ENCODE measurements around the gene SOCS7. TPM values are rescaled to one million over a fixed set of nuclear protein-coding genes. Genes with fewer than 3 reads are reported as not detected.

Gene SOCS7
- total RNA-seq, 2 experiments from 2014 or later, result 21.8 to 25.3 TPM

DNA sequence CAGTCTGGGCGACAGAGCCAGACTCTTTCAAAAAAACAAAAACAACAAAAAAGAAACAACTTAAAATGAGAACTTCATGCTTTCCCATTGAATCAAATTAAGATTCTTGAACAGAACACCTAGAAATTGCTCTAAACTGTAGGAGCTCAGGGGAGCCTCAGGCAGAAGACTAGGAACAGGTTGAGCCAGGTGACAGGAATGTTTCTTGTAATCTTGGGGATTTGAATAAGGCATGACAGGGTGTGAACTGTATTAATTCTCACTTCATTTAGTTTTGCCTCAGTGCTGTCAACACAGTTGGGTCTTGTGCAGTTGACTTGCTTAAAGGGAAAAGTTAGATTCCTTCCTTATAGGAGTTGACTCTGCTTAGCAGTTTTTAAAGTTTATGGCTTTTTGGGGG, 27.8 kb downstream of the SOCS7 start:
- Mint-ChIP-seq H3K4me1 (no peaks in the 10 kb centered on the region), H3K27me3 (no peaks in the 10 kb centered on the region), H3K36me3 (ENCODE audit: low read depth) (peaks cover 15% of the 10 kb centered on the region), H3K4me3 (no peak overlapping the region), H3K27ac (no peak overlapping the region), H3K9me3 (ENCODE audit: low read depth) (no peaks in the 10 kb centered on the region)
- ATAC-seq (no peak), DNase-seq (no peak)
- ChIA-PET POLR2A (no interaction called here), CTCF (interaction anchor here (0.7 to 1.1 kb wide), 4 partner anchors 12 to 52 kb away, joined by 3 read pairs; no protein-coding TSS in a partner anchor)
- intact Hi-C loops (cut with DNase I, micrococcal nuclease), result no loop called here

DNA sequence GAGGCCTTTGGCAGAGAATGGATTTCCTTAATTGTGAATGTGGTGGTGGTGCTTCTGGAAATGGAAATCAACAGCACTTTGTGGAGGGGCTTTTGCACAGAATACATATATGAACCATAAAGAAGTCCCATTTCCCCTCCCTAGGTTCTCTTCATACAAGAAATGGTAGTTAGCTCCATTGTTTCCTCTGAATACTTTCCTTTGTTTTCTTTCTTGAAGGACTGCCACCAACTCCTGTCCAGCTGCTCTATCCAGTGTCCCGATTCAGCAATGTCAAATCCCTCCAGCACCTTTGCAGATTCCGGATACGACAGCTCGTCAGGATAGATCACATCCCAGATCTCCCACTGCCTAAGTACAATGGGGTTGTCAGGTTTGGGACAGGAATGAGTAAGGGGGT, 43.4 kb downstream of the SOCS7 start:
- Mint-ChIP-seq H3K27me3 (no peaks in the 10 kb centered on the region), H3K4me3 (no peak overlapping the region), H3K9me3 (ENCODE audit: low read depth) (no peaks in the 10 kb centered on the region), H3K27ac (no peak overlapping the region), H3K4me1 (no peaks in the 10 kb centered on the region), H3K36me3 (ENCODE audit: low read depth) (peaks cover 25% of the 10 kb centered on the region)
- intact Hi-C loops (cut with DNase I, micrococcal nuclease), result no loop called here
- ATAC-seq (no peak), DNase-seq (no peak)
- ChIA-PET POLR2A (no interaction called here), CTCF (interaction anchor here (1.3 to 1.5 kb wide), 2 partner anchors 29 to 41 kb away, joined by 3 to 4 read pairs; no protein-coding TSS in a partner anchor)

DNA sequence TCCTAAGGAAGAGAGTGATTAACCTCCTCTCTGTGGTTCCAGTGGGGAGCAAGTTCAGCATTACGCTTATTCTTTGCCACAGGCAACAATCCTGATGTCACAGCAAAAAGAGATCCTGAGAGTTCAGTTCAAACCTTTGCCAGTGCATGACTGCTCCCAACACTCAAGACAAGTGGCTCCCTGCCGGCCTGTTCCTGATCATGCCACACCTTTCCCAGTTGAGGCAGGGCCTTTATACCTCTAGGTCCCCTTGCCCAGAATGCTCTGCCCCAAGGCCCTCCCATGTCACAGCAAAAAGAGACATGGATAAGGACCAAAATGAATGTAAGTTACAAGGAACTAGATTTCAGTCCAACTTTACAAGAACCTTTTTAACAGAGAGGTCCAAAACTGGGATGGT, 45.6 kb downstream of the SOCS7 start:
- DNase-seq (no peak), ATAC-seq (no peak)
- H3K36me3 Mint-ChIP-seq (ENCODE audit: low read depth), result peaks cover 31% of the 10 kb centered on the region
- H3K4me1 Mint-ChIP-seq, result no peaks in the 10 kb centered on the region
- H3K27ac Mint-ChIP-seq, result no peak overlapping the region
- no peaks in the 10 kb centered on the region for H3K9me3 Mint-ChIP-seq (ENCODE audit: low read depth)
- ChIA-PET POLR2A (no interaction called here), CTCF (no interaction called here)
- no peak overlapping the region for H3K4me3 Mint-ChIP-seq
- no peaks in the 10 kb centered on the region for H3K27me3 Mint-ChIP-seq
- intact Hi-C loops (cut with DNase I, micrococcal nuclease), result no loop called here

DNA sequence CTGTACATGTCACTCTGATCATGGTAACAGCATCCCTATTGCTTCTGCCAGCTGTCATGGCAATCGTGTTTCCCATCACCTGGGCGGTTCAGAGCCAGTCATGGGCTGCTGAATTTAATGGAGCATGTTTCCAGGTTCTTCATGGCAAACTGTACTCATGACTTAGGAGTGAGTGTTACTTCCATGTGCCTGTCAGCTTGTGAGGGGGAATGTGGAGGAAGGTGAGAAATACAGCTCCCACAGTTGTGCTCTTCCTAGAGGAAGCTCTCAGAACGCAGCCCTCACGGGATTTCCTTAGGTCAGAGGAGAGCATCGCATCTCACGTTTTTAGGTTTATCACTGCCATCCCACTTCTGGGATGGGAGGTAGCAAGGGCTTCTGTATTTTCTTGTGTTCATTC, 48.6 kb downstream of the SOCS7 start:
- Mint-ChIP-seq H3K36me3 (ENCODE audit: low read depth) (peaks cover 29% of the 10 kb centered on the region), H3K9me3 (ENCODE audit: low read depth) (no peaks in the 10 kb centered on the region), H3K27me3 (no peaks in the 10 kb centered on the region), H3K4me1 (no peaks in the 10 kb centered on the region), H3K27ac (no peak overlapping the region), H3K4me3 (no peak overlapping the region)
- POLR2A ChIA-PET, result no interaction called here
- intact Hi-C loops (cut with DNase I, micrococcal nuclease), result no loop called here
- CTCF ChIA-PET, result no interaction called here
- no peak for ATAC-seq
- no peak for DNase-seq

DNA sequence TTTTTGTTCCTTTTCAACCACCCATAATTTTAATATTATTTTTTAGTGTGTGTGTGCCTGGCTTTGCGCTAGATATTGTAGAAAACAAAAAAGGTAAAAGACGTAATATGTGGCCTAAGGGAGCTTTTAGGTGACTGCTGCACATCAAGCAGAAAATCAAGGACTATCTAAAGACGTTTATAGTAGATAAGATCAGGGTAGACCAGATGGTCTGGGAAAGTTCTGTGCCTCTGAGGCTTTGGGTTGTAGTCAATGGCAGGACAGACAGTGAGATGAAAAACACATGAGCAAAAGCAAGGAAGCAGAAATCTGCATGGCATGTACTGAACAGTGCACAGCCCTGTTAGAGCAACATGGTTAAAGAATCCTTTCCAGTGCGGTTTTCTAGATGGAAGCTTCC, 49.8 kb downstream of the SOCS7 start:
- intact Hi-C loops (cut with DNase I, micrococcal nuclease), result no loop called here
- Mint-ChIP-seq H3K4me3 (no peak overlapping the region), H3K27me3 (no peaks in the 10 kb centered on the region), H3K36me3 (ENCODE audit: low read depth) (peaks cover 20% of the 10 kb centered on the region), H3K4me1 (no peaks in the 10 kb centered on the region), H3K9me3 (ENCODE audit: low read depth) (no peaks in the 10 kb centered on the region), H3K27ac (no peak overlapping the region)
- POLR2A ChIA-PET, result no interaction called here
- DNase-seq (no peak), ATAC-seq (no peak)
- CTCF ChIA-PET, result interaction anchor here (0.8 to 2.0 kb wide), 2 partner anchors 13 to 53 kb away, joined by 3 to 9 read pairs; no protein-coding TSS in a partner anchor

DNA sequence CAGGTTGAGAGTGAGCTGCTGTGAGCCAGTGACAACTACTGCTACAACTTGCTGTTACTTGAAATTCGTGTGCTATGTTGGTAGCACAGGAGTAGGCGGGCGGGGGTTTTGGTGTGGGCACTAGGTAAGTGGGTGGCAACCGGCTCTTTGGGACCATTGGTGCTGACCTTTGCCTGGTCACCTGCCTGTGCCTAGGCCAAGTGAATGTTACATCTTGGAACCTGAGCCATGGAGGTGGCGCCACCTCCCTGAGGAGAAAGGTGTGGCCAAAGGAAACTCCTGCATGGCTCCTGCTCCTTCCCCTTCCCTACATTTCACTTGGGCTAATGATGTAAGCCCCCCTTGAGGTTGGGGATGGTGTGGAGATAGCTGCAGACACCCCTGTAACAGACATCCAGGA, 51.3 kb downstream of the SOCS7 start:
- CTCF ChIA-PET, result interaction anchor here (1.6 to 2.0 kb wide), 2 partner anchors 11 to 12 kb away, joined by 7 to 9 read pairs; no protein-coding TSS in a partner anchor

DNA sequence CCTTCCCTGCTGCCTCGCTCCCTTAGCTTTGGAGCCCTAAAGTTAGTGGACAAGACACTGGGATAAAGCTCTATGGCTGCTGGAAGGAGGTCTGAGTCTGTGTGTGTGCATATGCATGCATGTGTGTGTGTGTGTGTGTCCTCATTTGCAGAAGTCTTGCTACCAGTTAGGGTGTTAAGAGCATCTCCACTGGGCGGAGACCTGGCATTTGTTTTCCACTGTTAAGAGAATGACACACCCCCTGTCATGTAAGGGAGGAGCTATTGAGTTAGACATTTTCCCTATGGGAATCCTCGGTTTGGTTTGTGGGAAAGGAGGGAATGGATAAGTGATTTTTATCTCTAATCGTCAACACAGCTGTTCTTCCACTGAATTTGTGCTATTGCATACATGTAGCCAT, 51.8 kb downstream of the SOCS7 start:
- H3K27ac Mint-ChIP-seq, result no peak overlapping the region
- DNase-seq (no peak), ATAC-seq (no peak)
- no peaks in the 10 kb centered on the region for H3K9me3 Mint-ChIP-seq (ENCODE audit: low read depth)
- H3K4me1 Mint-ChIP-seq, result no peaks in the 10 kb centered on the region
- no peak overlapping the region for H3K4me3 Mint-ChIP-seq
- CTCF ChIA-PET, result interaction anchor here (1.3 to 1.6 kb wide), 2 partner anchors 11 to 41 kb away, joined by 3 to 7 read pairs; no protein-coding TSS in a partner anchor
- peaks cover 8% of the 10 kb centered on the region for H3K36me3 Mint-ChIP-seq (ENCODE audit: low read depth)
- intact Hi-C loops (cut with DNase I, micrococcal nuclease), result no loop called here
- H3K27me3 Mint-ChIP-seq, result no peaks in the 10 kb centered on the region
- POLR2A ChIA-PET, result no interaction called here

More for the DNA sequence above, 51.3 kb downstream of the SOCS7 start:
- ATAC-seq (no peak), DNase-seq (no peak)
- H3K4me3 Mint-ChIP-seq, result no peak overlapping the region
- no peaks in the 10 kb centered on the region for H3K9me3 Mint-ChIP-seq (ENCODE audit: low read depth)
- POLR2A ChIA-PET, result no interaction called here
- H3K27me3 Mint-ChIP-seq, result no peaks in the 10 kb centered on the region
- no peak overlapping the region for H3K27ac Mint-ChIP-seq
- peaks cover 9% of the 10 kb centered on the region for H3K36me3 Mint-ChIP-seq (ENCODE audit: low read depth)
- intact Hi-C loops (cut with DNase I, micrococcal nuclease), result no loop called here
- H3K4me1 Mint-ChIP-seq, result no peaks in the 10 kb centered on the region

DNA sequence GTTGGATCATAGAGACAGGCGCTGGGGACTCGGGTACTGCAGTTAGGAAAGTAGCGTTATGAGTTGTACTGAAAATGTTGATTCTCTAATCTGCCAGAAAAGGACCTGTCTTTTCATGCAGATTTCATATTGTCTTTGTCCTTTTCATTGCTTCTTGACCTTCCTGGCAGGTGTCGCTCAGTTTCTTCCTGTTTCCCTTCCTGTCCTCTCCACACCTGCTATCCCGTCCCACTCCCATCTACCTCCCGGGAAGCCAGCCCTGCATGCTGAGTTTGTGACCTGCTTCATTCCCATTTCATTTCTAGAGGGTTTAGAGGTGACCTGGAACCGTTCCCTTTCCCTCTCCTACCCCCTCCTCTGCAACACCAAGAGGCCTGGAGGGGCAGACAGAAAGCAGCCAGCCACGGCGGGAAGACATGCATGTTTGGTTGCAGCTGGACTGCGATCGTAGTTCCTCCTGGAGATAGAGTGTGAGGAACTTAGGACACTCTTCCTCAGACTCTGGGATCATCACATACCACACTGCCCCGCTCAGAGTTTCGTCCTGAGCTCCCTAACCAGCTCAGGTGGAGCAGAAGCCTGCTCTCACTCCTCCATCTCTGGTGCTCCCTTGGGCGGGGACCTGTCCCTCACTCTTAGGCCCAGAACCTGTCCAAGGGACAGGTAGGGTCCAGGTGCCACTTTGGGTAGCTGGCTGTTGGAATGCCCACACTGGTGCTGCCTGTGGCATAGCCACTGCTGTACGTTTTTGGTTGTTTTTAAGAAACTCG, 52.7 kb downstream of the SOCS7 start:
- Mint-ChIP-seq H3K27me3 (no peaks in the 10 kb centered on the region), H3K4me1 (no peaks in the 10 kb centered on the region), H3K27ac (no peak overlapping the region), H3K9me3 (ENCODE audit: low read depth) (no peaks in the 10 kb centered on the region), H3K36me3 (ENCODE audit: low read depth) (peaks cover 6% of the 10 kb centered on the region), H3K4me3 (no peak overlapping the region)
- ChIA-PET CTCF (interaction anchor here (1.3 to 1.6 kb wide), 2 partner anchors 10 to 42 kb away, joined by 3 to 7 read pairs; no protein-coding TSS in a partner anchor), POLR2A (no interaction called here)
- ATAC-seq, result no peak
- intact Hi-C loops (cut with DNase I, micrococcal nuclease), result no loop called here
- no peak for DNase-seq

DNA sequence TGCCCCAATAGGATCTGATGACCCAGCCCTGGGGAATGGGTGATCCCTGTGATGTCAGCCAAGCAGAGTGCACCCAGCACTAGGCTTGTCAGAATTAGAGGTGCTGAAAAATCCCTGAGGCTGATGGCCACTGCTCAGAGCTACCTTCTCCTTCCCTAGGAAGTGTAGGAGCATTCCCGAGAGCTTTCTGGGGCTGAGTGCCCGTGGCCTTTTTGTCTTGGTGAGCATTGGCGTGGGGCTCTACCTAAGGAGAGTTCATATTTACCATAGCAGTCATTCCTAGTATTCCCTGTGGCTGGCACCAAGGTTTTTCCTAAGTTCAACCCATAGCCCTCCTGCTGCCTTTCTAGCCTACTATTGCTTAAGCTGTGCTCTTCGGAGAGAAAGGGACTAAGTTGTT, 54.0 kb downstream of the SOCS7 start:
- DNase-seq (no peak), ATAC-seq (no peak)
- ChIA-PET CTCF (no interaction called here), POLR2A (no interaction called here)
- Mint-ChIP-seq H3K4me3 (no peak overlapping the region), H3K27ac (no peak overlapping the region), H3K9me3 (ENCODE audit: low read depth) (no peaks in the 10 kb centered on the region), H3K27me3 (no peaks in the 10 kb centered on the region), H3K36me3 (ENCODE audit: low read depth) (peaks cover under 1% of the 10 kb centered on the region), H3K4me1 (no peaks in the 10 kb centered on the region)
- intact Hi-C loops (cut with DNase I, micrococcal nuclease), result no loop called here

DNA sequence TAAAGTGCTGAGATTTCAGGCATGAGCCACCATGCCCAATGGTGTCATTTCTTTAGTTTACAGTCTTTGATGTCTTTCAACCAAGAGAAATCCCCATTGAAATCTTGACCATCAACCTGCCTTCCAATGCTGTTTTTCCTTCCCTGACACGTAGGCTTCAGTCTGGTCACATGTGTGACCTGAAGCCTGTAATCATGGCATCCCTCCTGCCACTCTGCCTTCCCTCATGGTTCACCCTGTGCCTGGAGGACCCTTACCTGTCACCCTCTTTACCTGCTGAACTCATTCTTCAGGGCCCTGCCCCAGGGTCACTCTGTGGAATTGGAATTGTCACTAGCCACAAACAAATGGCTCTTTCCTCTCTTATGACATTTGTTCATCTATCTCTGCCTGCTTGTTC, 58.6 kb downstream of the SOCS7 start:
- ChIA-PET POLR2A (no interaction called here), CTCF (no interaction called here)
- Mint-ChIP-seq H3K27me3 (peaks cover 3% of the 10 kb centered on the region), H3K27ac (no peak overlapping the region), H3K4me3 (no peak overlapping the region), H3K9me3 (ENCODE audit: low read depth) (no peaks in the 10 kb centered on the region), H3K36me3 (ENCODE audit: low read depth) (no peaks in the 10 kb centered on the region), H3K4me1 (peaks cover 4% of the 10 kb centered on the region)
- intact Hi-C loops (cut with DNase I, micrococcal nuclease), result loop anchor here in 1 of 2 experiments (5.0 kb wide), 1 partner anchor 78 kb away; no protein-coding TSS in a partner anchor
- no peak for ATAC-seq
- DNase-seq, result no peak

DNA sequence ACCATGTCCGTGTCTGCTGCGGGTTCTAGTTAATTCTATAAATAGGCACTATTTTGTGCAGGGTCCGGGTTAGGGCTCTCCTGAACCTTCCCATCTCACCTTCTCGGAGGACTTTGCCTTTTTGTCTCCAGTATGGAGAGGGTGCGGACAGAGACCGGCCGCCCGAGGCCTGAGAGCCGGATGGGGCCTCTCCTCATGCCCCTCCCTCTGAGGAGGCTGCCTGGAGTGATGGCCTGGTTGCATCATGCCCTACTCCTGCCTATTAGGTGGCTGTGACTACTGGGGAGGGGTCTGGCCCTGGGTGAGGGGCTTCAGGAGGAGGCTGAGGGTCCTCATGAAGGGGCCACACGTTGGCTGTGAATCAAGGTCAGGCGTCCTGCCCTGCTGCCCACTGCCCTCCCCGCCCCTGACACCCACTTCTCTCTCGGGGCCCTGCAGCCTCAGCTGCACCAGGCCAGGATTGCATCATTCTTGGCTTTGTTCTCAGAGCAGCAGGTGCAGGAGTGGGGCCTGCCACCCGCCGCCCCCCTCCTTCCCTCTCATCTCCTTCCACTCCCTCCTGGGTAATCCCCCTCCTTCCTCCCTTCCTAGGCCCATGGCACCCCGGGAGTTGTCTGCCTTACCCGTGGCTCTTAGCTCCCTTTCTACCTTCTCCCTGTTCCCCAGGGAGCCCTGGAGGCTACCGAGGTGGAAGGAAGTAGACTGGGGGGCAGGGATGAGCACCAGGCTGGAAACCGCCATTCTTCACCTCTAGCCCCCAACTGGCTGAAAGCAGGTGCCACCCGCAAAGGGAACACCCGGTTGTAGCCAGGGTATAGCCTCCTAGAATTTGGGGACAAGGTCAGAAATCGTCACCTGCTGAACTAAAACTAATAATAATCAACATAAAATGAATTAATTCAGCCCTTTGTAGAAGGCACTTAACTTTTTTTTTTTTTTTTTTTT, 63.9 kb downstream of the SOCS7 start:
- CTCF ChIA-PET, result interaction anchor here (0.7 to 2.7 kb wide), 12 partner anchors 8 to 93 kb away, joined by 3 to 88 read pairs (median 6); partner anchors contain the start of gene SOCS7
- ATAC-seq, result peak; percentile 69
- POLR2A ChIA-PET, result interaction anchor here (1.1 kb wide), 1 partner anchor 66 kb away, joined by 7 read pairs; no protein-coding TSS in a partner anchor

More for the DNA sequence above, 63.9 kb downstream of the SOCS7 start:
- intact Hi-C loops (cut with DNase I, micrococcal nuclease), result loop anchor here in 1 of 2 experiments (2.0 kb wide), 1 partner anchor 251 kb away; no protein-coding TSS in a partner anchor
- H3K36me3 Mint-ChIP-seq (ENCODE audit: low read depth), result no peaks in the 10 kb centered on the region
- peaks cover 13% of the 10 kb centered on the region for H3K4me1 Mint-ChIP-seq
- peak overlapping the region; percentile 92 for H3K27ac Mint-ChIP-seq
- H3K4me3 Mint-ChIP-seq, result peak overlapping the region; percentile 62
- no peaks in the 10 kb centered on the region for H3K9me3 Mint-ChIP-seq (ENCODE audit: low read depth)
- H3K27me3 Mint-ChIP-seq, result peaks cover 32% of the 10 kb centered on the region
- DNase-seq, result peak; percentile 64

All from activated CD4-positive, alpha-beta T cell treated with anti-CD3 and anti-CD28 coated beads for 36 hours (primary cell).